ENCODE data around the gene ARF1. TPM values are rescaled to one million over a fixed set of nuclear protein-coding genes. Genes with fewer than 3 reads are reported as not detected.

The ARF1 gene
- total RNA-seq, 2 donors from 2014 or later = 366 to 375 TPM

DNA sequence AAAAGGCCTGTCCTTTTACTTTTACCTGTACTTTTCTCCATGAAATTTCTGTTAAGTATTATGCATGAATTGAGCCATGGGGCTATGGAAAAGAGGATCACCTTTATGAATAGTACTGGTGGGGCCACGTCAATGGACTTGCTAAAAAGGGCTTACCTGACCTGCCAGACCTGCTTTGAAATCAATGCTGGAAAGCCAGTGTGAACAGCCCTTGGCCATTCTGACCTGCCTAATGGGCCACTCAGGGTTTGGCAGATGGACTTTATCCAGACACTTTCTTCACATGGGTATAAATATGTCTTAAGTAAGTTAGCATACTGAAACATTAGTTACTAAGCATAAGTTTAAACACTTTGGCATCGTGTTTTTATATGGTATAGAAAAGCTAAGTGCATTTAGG lies 49.3 kb downstream of the ARF1 start:
- ATAC-seq (ENCODE audit: insufficient number of reproducible peaks, low FRiP score, low read depth) = no peak
- Histone ChIP-seq H3K9me3 (no peaks in the 10 kb centered on the region), H3K27ac (no peak overlapping the region), H3K4me1 (ENCODE audit: control insufficient read depth in 1 of 2, low read depth in 2 of 2) (no peaks in the 10 kb centered on the region), H3K36me3 (no peaks in the 10 kb centered on the region), H3K4me3 (no peak overlapping the region), H3K27me3 (replicated peaks; ENCODE audit: insufficient read depth) (no peaks in the 10 kb centered on the region)
- no peak for TF ChIP-seq CTCF (IDR thresholded peaks at IDR 0.05)
- DNase-seq (ENCODE audit: low spot score) = no peak

GRCh38 chr1:228134591-228134990 lies 52.1 kb downstream of the ARF1 start:
- H3K9me3 ChIP-seq = no peaks in the 10 kb centered on the region
- no peaks in the 10 kb centered on the region for H3K4me1 ChIP-seq (ENCODE audit: control insufficient read depth in 1 of 2, low read depth in 2 of 2)
- DNase-seq (ENCODE audit: low spot score) (no peak), ATAC-seq (ENCODE audit: insufficient number of reproducible peaks, low FRiP score, low read depth) (no peak)
- H3K27me3 ChIP-seq (replicated peaks; ENCODE audit: insufficient read depth) = no peaks in the 10 kb centered on the region
- H3K27ac ChIP-seq = no peak overlapping the region
- no peak overlapping the region for H3K4me3 ChIP-seq
- H3K36me3 ChIP-seq = no peaks in the 10 kb centered on the region
- no peak for TF ChIP-seq CTCF (IDR thresholded peaks at IDR 0.05)

DNA sequence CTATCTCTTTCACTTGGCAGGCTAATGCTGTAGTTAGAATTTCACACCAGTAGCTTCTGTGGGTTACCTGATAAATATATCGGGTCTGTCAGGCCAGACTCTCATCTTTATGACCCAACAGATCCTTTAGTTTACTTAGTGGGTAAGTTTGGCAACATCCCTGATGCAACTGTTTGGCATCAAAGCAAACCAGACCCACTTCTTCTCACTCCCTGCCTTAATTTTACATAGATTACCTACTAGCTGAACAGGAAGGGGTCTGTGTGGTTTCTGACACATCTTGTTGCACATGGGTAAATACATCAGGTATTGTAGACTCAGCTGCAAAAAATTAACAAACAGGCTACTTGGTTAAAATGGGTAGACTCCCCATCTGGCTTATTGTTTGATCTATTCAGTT lies 54.4 kb downstream of the ARF1 start:
- H3K4me1 ChIP-seq (ENCODE audit: control insufficient read depth in 1 of 2, low read depth in 2 of 2) = peaks cover 9 to 13% of the 10 kb centered on the region in 2 donors
- no peaks in the 10 kb centered on the region for H3K36me3 ChIP-seq
- TF ChIP-seq CTCF (IDR thresholded peaks at IDR 0.05) = no peak
- no peaks in the 10 kb centered on the region for H3K27me3 ChIP-seq (replicated peaks; ENCODE audit: insufficient read depth)
- no peak for ATAC-seq (ENCODE audit: insufficient number of reproducible peaks, low FRiP score, low read depth)
- no peak overlapping the region for H3K4me3 ChIP-seq
- no peaks in the 10 kb centered on the region for H3K9me3 ChIP-seq
- H3K27ac ChIP-seq = no peak overlapping the region
- DNase-seq (ENCODE audit: low spot score) = no peak

DNA sequence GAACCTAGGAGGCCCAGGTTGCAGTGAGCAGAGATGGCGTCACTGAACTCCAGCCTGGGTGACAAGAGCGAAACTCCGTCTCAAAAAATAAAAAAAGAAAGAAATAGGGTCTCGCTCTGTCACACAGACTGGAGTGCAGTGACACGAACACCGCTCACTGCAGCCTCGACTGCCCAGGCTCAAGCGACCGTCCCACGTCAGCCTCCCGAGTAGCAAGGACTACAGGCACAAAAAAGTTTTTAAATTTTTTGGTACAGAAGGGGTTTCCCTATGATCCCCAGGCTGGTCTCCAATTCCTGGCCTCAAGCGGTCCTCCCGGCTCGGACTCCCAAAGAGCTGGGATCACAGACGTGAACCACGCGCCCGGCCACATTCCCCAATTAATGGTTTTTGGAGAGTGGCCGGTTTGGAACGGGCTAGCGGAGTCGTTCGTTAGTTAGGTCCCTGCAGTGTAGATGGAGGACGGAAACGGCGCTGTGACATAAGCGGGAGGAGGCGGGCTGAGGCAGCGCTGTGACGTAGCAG lies 57.0 kb downstream of the ARF1 start:
- H3K4me3 ChIP-seq = peak overlapping the region; percentile 97
- no peaks in the 10 kb centered on the region for H3K27me3 ChIP-seq (replicated peaks; ENCODE audit: insufficient read depth)
- H3K9me3 ChIP-seq = no peaks in the 10 kb centered on the region
- no peaks in the 10 kb centered on the region for H3K36me3 ChIP-seq
- ATAC-seq (ENCODE audit: insufficient number of reproducible peaks, low FRiP score, low read depth) (no peak), DNase-seq (ENCODE audit: low spot score) (no peak)
- peaks cover 33 to 39% of the 10 kb centered on the region in 2 donors for H3K4me1 ChIP-seq (ENCODE audit: control insufficient read depth in 1 of 2, low read depth in 2 of 2)
- no peak for TF ChIP-seq CTCF (IDR thresholded peaks at IDR 0.05)
- H3K27ac ChIP-seq = peak overlapping the region; percentile 92 to 96

- H3K27me3 ChIP-seq (replicated peaks; ENCODE audit: insufficient read depth) = no peaks in the 10 kb centered on the region
- DNase-seq (ENCODE audit: low spot score) (peak; percentile 100), ATAC-seq (ENCODE audit: insufficient number of reproducible peaks, low FRiP score, low read depth) (peak; percentile 97)
- H3K4me1 ChIP-seq (ENCODE audit: control insufficient read depth in 1 of 2, low read depth in 2 of 2) = peaks cover 37 to 42% of the 10 kb centered on the region in 2 donors
- peak; percentile 25 for TF ChIP-seq CTCF (IDR thresholded peaks at IDR 0.05)
- H3K4me3 ChIP-seq = peak within 1 kb of the TSS; percentile 97
- H3K36me3 ChIP-seq = no peaks in the 10 kb centered on the region
- H3K27ac ChIP-seq = peak within 1 kb of the TSS; percentile 92 to 96
- no peaks in the 10 kb centered on the region for H3K9me3 ChIP-seq
Measured at GRCh38 chr1:228139931-228140723, 57.6 kb downstream of the ARF1 start, which contains the start of gene GUK1. Gene GUK1, plus strand, starts transcription at chr1:228140279. Its CDS starts 24 bp downstream, at chr1:228140303.
